Stimulated activated CD4-positive, alpha-beta T cell treated with anti-CD3 and anti-CD28 coated beads, Interleukin-12 subunit alpha, Interleukin-12 subunit beta, amount 100 ng/mL, for 24 hours (primary cell): ENCODE data around the gene TSHZ2.
"Not testable (repeated sequence)": the region's sequence is repeated elsewhere in the genome, so short reads cannot be mapped to it uniquely, and the experiment has no call there.

ENCODE experiments used
- DNase-seq, 2 experiments: peaks; one replicate each; pipeline ENCODE4 v3.0.0-alpha.2; 2020; ENCODE audit warnings: low read depth in 2 of 2

Gene TSHZ2

GRCh38 chr20:52996658-52997057 is 24.5 kb downstream of the TSHZ2 start:
- no peak for DNase-seq

- DNase-seq = no peak
Observed at GRCh38 chr20:52998268-52998667, 26.1 kb downstream of the TSHZ2 start.

GRCh38 chr20:52999040-52999439 is 26.9 kb downstream of the TSHZ2 start:
- DNase-seq = no peak

- no peak for DNase-seq
Observed at GRCh38 chr20:53001498-53002301, 29.5 kb downstream of the TSHZ2 start.

- DNase-seq = no peak
Observed at GRCh38 chr20:53002786-53003185, 30.6 kb downstream of the TSHZ2 start.

GRCh38 chr20:53003420-53004154 is 31.4 kb downstream of the TSHZ2 start:
- no peak for DNase-seq

GRCh38 chr20:53004267-53004813 is 32.2 kb downstream of the TSHZ2 start:
- no peak for DNase-seq

- no peak for DNase-seq
Observed at GRCh38 chr20:53009979-53010735, 38.0 kb downstream of the TSHZ2 start.

GRCh38 chr20:53011640-53012039 is 39.5 kb downstream of the TSHZ2 start:
- no peak for DNase-seq

GRCh38 chr20:53013183-53013582 is 41.0 kb downstream of the TSHZ2 start:
- DNase-seq = no peak

GRCh38 chr20:53013847-53014246 is 41.7 kb downstream of the TSHZ2 start:
- no peak for DNase-seq

GRCh38 chr20:53016071-53016470 is 43.9 kb downstream of the TSHZ2 start:
- no peak for DNase-seq

- DNase-seq = no peak
Observed at GRCh38 chr20:53016534-53017042, 44.4 kb downstream of the TSHZ2 start.

- DNase-seq = no peak
Observed at GRCh38 chr20:53017206-53017605, 45.0 kb downstream of the TSHZ2 start.

- no peak for DNase-seq
Observed at GRCh38 chr20:53019464-53019863, 47.3 kb downstream of the TSHZ2 start.

GRCh38 chr20:53020376-53020775 is 48.2 kb downstream of the TSHZ2 start:
- no peak for DNase-seq

GRCh38 chr20:53020834-53021233 is 48.7 kb downstream of the TSHZ2 start:
- no peak for DNase-seq

GRCh38 chr20:53021934-53022333 is 49.8 kb downstream of the TSHZ2 start:
- DNase-seq = no peak

GRCh38 chr20:53023732-53024520 is 51.8 kb downstream of the TSHZ2 start:
- DNase-seq = no peak

GRCh38 chr20:53024653-53025052 is 52.5 kb downstream of the TSHZ2 start:
- not testable (repeated sequence) for DNase-seq

- no peak for DNase-seq
Observed at GRCh38 chr20:53027089-53027488, 54.9 kb downstream of the TSHZ2 start.
